ENCODE results near the gene MECP2. TPM values are rescaled to one million over a fixed set of nuclear protein-coding genes. Genes with fewer than 3 reads are reported as not detected.

Gene MECP2
- total RNA-seq, 1 donor from 2014 or later: 60.0 TPM

GRCh38 chrX:154057791-154058190, 39.7 kb downstream of the MECP2 start:
- H3K27ac Mint-ChIP-seq (ENCODE audit: unreplicated experiment): peak overlapping the region; percentile 82
- H3K27me3 Mint-ChIP-seq (ENCODE audit: unreplicated experiment): peaks cover 2% of the 10 kb centered on the region
- DNase-seq (ENCODE audit: low spot score): no peak
- no peaks in the 10 kb centered on the region for H3K9me3 Mint-ChIP-seq (ENCODE audit: unreplicated experiment)
- H3K36me3 Mint-ChIP-seq (ENCODE audit: low read depth, unreplicated experiment): no peaks in the 10 kb centered on the region
- H3K4me3 Mint-ChIP-seq (ENCODE audit: unreplicated experiment): no peak overlapping the region
- H3K4me1 Mint-ChIP-seq (ENCODE audit: unreplicated experiment): peaks cover 33% of the 10 kb centered on the region
- no peak for TF ChIP-seq CTCF (IDR thresholded peaks at IDR 0.05; ENCODE audit: unreplicated experiment)

- Mint-ChIP-seq H3K4me3 (ENCODE audit: unreplicated experiment) (no peak overlapping the region), H3K4me1 (ENCODE audit: unreplicated experiment) (peaks cover 29% of the 10 kb centered on the region), H3K36me3 (ENCODE audit: low read depth, unreplicated experiment) (no peaks in the 10 kb centered on the region), H3K27me3 (ENCODE audit: unreplicated experiment) (peaks cover 2% of the 10 kb centered on the region), H3K9me3 (ENCODE audit: unreplicated experiment) (no peaks in the 10 kb centered on the region), H3K27ac (ENCODE audit: unreplicated experiment) (peak overlapping the region; percentile 82)
- no peak for DNase-seq (ENCODE audit: low spot score)
- no peak for TF ChIP-seq CTCF (IDR thresholded peaks at IDR 0.05; ENCODE audit: unreplicated experiment)
Observed at GRCh38 chrX:154056770-154057241, 40.7 kb downstream of the MECP2 start.

GRCh38 chrX:154051201-154051810, 46.2 kb downstream of the MECP2 start:
- Mint-ChIP-seq H3K4me3 (ENCODE audit: unreplicated experiment) (no peak overlapping the region), H3K27me3 (ENCODE audit: unreplicated experiment) (peaks cover 11% of the 10 kb centered on the region), H3K9me3 (ENCODE audit: unreplicated experiment) (no peaks in the 10 kb centered on the region), H3K4me1 (ENCODE audit: unreplicated experiment) (peaks cover 23% of the 10 kb centered on the region), H3K36me3 (ENCODE audit: low read depth, unreplicated experiment) (peaks cover 23% of the 10 kb centered on the region), H3K27ac (ENCODE audit: unreplicated experiment) (no peak overlapping the region)
- no peak for TF ChIP-seq CTCF (IDR thresholded peaks at IDR 0.05; ENCODE audit: unreplicated experiment)
- peak; percentile 59 for DNase-seq (ENCODE audit: low spot score)

GRCh38 chrX:154050113-154050495, 47.4 kb downstream of the MECP2 start:
- H3K4me3 Mint-ChIP-seq (ENCODE audit: unreplicated experiment): no peak overlapping the region
- TF ChIP-seq CTCF (IDR thresholded peaks at IDR 0.05; ENCODE audit: unreplicated experiment): no peak
- H3K27me3 Mint-ChIP-seq (ENCODE audit: unreplicated experiment): peaks cover 11% of the 10 kb centered on the region
- no peaks in the 10 kb centered on the region for H3K9me3 Mint-ChIP-seq (ENCODE audit: unreplicated experiment)
- peaks cover 24% of the 10 kb centered on the region for H3K4me1 Mint-ChIP-seq (ENCODE audit: unreplicated experiment)
- no peak overlapping the region for H3K27ac Mint-ChIP-seq (ENCODE audit: unreplicated experiment)
- no peak for DNase-seq (ENCODE audit: low spot score)
- peaks cover 23% of the 10 kb centered on the region for H3K36me3 Mint-ChIP-seq (ENCODE audit: low read depth, unreplicated experiment)

GRCh38 chrX:154049209-154050112, 48.1 kb downstream of the MECP2 start:
- no peaks in the 10 kb centered on the region for H3K9me3 Mint-ChIP-seq (ENCODE audit: unreplicated experiment)

More at GRCh38 chrX:154049209-154050112, 48.1 kb downstream of the MECP2 start:
- H3K27me3 Mint-ChIP-seq (ENCODE audit: unreplicated experiment): peaks cover 11% of the 10 kb centered on the region
- H3K27ac Mint-ChIP-seq (ENCODE audit: unreplicated experiment): no peak overlapping the region
- peaks cover 23% of the 10 kb centered on the region for H3K36me3 Mint-ChIP-seq (ENCODE audit: low read depth, unreplicated experiment)
- no peak for DNase-seq (ENCODE audit: low spot score)
- no peak for TF ChIP-seq CTCF (IDR thresholded peaks at IDR 0.05; ENCODE audit: unreplicated experiment)
- H3K4me1 Mint-ChIP-seq (ENCODE audit: unreplicated experiment): peaks cover 24% of the 10 kb centered on the region
- no peak overlapping the region for H3K4me3 Mint-ChIP-seq (ENCODE audit: unreplicated experiment)

Measured in endothelial cell (in vitro differentiated cells).